Omental fat pad (tissue), 4 donors: ENCODE data around the gene LRRC36. TPM values are rescaled to one million over a fixed set of nuclear protein-coding genes. Genes with fewer than 3 reads are reported as not detected.

Experiments
- ATAC-seq: fragments of 150-250 bp; one replicate; pipeline ENCODE4 v1.9.1; 2016; ENCODE audit warnings: mild to moderate bottlenecking, moderate library complexity; ENCODE audit not compliant: low FRiP score
- DNase-seq: peaks from one replicate; pipeline ENCODE4 v3.0.0-alpha.2; 2019; ENCODE audit warnings: low spot score
- CTCF ChIP-seq, 3 donors: fragments of 450-650 bp; IDR thresholded peaks; one replicate each; pipeline ENCODE4 v1.5.1; 2016 to 2017; ENCODE audit warnings: antibody characterized with exemption in 3 of 3, mild to moderate bottlenecking in 3 of 3, moderate library complexity in 2 of 3
- total RNA-seq, 4 donors: library from RNA; depleted of rRNA; stranded (reverse); fragments of >200 nt; gene quantifications; one replicate each; pipeline ENCODE4 v1.1.0, GENCODE V29; 2016

Gene LRRC36
- total RNA-seq, 4 donors from 2014 or later: 0.84 to 2.8 (median 1.0) TPM; not detected in 1

DNA sequence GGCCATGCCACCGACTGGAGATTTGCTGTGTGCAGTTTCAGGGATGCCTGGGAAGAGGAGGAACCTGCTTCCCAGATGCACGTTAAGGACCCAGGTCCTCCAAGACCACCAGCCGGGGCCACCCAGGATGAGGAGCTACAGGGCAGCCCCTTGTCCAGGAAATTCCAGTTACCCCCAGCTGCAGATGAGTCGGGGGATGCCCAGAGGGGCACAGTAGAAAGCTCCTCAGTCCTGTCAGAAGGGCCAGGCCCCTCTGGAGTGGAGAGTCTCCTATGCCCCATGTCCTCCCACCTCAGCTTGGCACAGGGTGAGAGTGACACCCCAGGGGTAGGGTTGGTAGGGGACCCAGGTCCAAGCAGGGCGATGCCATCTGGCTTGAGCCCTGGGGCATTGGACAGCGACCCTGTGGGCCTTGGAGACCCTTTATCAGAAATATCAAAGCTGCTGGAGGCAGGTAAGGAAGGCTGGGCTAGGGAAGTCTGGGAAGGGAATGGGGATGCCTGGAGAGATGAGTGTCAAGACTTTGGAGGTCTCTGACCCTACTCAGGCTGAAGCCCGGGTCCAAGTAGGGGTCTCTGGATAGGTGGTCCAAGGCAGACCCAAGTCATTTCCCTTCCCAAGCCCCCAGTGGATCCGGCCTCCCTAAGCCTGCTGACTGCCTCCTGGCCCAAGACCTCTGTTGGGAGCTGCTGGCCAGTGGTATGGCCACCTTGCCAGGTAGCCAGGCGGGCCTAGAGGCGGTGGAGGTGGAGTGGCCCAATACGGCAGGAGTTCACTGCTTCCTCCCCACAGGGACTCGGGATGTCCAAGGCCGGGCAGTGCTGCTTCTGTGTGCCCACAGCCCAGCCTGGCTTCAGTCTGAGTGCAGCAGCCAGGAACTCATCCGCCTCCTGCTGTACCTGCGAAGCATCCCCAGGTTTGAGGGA is 46.3 kb upstream of the LRRC36 start:
- no peak for DNase-seq
- ATAC-seq: no peak
- no peak for TF ChIP-seq CTCF (IDR thresholded peaks at IDR 0.05)

DNA sequence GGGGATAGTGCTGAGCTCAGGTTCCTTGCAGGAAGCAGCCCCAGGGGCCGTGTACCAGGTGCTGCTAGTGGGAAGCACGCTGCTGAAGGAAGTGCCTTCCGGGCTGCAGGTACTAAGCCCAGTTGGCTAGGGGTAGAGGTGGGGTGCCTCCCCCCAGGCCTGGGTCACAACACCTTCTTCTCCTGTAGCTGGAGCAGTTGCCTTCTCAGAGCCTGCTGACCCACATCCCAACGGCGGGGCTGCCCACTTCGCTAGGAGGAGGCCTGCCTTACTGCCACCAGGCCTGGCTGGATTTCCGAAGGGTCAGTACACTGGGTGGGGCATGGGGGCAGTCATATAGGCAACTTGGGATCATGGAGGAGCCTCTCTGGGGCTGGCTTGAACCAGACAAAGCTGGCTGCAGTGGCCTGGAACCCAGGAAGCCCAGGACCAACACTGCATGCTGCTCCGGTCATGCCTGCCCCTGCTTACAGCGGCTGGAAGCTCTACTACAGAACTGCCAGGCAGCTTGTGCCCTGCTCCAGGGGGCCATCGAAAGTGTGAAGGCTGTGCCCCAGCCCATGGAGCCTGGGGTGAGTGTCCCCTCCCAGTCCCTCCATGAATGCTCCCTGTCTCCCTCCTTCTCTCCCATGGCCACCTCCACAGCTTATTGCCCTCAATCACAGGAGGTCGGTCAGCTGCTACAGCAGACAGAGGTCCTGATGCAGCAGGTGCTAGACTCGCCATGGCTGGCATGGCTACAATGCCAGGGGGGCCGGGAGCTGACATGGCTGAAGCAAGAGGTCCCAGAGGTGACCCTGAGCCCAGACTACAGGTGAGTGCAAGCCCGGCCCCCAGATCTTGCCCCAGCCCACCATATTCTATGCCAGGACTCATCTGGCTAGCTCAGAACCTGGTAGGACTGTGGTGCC is 44.8 kb upstream of the LRRC36 start:
- no peak for ATAC-seq
- TF ChIP-seq CTCF (IDR thresholded peaks at IDR 0.05): no peak
- DNase-seq: no peak

- TF ChIP-seq CTCF (IDR thresholded peaks at IDR 0.05): no peak
- ATAC-seq (no peak), DNase-seq (no peak)
These were observed 44.2 kb upstream of the LRRC36 start for GRCh38 chr16:67282447-67282805.

GRCh38 chr16:67283039-67283825 is 43.4 kb upstream of the LRRC36 start:
- TF ChIP-seq CTCF (IDR thresholded peaks at IDR 0.05): no peak
- no peak for ATAC-seq
- DNase-seq: no peak

GRCh38 chr16:67283826-67284555 is 42.6 kb upstream of the LRRC36 start:
- ATAC-seq (no peak), DNase-seq (no peak)
- no peak for TF ChIP-seq CTCF (IDR thresholded peaks at IDR 0.05)
